Neural cell (in vitro differentiated cells): ENCODE data around the gene CARD14.

Experiments
- EP300 ChIP-seq: fragments of 450-650 bp; conservative IDR thresholded peaks from 2 replicates; pipeline ENCODE4 v1.6.1; 2014; ENCODE audit warnings: antibody characterized with exemption, mild to moderate bottlenecking, moderate library complexity; ENCODE audit not compliant: poor library complexity, severe bottlenecking
- EZH2 ChIP-seq: fragments of 200-600, 300-800 bp; shearing (Covaris generic), sonication (generic); IDR thresholded peaks from 2 replicates; pipeline ENCODE4 v1.6.1; 2014; ENCODE audit warnings: antibody characterized with exemption, low read length, borderline replicate concordance, mild to moderate bottlenecking; ENCODE audit not compliant: insufficient read depth, poor library complexity, severe bottlenecking
- MXI1 ChIP-seq: fragments of 450-650 bp; conservative IDR thresholded peaks from 2 replicates; pipeline ENCODE4 v1.6.1; 2014; ENCODE audit warnings: antibody characterized with exemption, mild to moderate bottlenecking; ENCODE audit not compliant: poor library complexity, severe bottlenecking
- POLR2AphosphoS5 ChIP-seq: IDR thresholded peaks from 2 replicates; pipeline ENCODE4 v1.6.1; 2012
- RAD21 ChIP-seq: fragments of 450-650 bp; conservative IDR thresholded peaks from 2 replicates; pipeline ENCODE4 v1.6.1; 2014; ENCODE audit warnings: antibody characterized with exemption, mild to moderate bottlenecking, moderate library complexity
- REST ChIP-seq: IDR thresholded peaks from 2 replicates; pipeline ENCODE4 v1.6.1; 2012; ENCODE audit warnings: borderline replicate concordance
- SMC3 ChIP-seq: fragments of 450-650 bp; conservative IDR thresholded peaks from 2 replicates; pipeline ENCODE4 v1.6.1; 2014; ENCODE audit warnings: antibody characterized with exemption, mild to moderate bottlenecking, moderate library complexity; ENCODE audit not compliant: poor library complexity
- TAF1 ChIP-seq: IDR thresholded peaks from 2 replicates; pipeline ENCODE4 v1.6.1; 2012; ENCODE audit warnings: low read depth
- TF ChIP-seq, protein P1 (sequence below): fragments of 450-650 bp; IDR thresholded peaks from 2 replicates; pipeline ENCODE4 v1.5.1; 2014; ENCODE audit warnings: antibody characterized with exemption, mild to moderate bottlenecking, moderate library complexity; ENCODE audit not compliant: poor library complexity, severe bottlenecking

- TF ChIP-seq, protein P1, sequence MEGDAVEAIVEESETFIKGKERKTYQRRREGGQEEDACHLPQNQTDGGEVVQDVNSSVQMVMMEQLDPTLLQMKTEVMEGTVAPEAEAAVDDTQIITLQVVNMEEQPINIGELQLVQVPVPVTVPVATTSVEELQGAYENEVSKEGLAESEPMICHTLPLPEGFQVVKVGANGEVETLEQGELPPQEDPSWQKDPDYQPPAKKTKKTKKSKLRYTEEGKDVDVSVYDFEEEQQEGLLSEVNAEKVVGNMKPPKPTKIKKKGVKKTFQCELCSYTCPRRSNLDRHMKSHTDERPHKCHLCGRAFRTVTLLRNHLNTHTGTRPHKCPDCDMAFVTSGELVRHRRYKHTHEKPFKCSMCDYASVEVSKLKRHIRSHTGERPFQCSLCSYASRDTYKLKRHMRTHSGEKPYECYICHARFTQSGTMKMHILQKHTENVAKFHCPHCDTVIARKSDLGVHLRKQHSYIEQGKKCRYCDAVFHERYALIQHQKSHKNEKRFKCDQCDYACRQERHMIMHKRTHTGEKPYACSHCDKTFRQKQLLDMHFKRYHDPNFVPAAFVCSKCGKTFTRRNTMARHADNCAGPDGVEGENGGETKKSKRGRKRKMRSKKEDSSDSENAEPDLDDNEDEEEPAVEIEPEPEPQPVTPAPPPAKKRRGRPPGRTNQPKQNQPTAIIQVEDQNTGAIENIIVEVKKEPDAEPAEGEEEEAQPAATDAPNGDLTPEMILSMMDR = no peak
- TF ChIP-seq RAD21 (no peak), REST (no peak), SMC3 (no peak), TAF1 (no peak), POLR2AphosphoS5 (no peak), MXI1 (no peak), EZH2 (no peak), EP300 (no peak)
These were observed 57.3 kb downstream of the CARD14 start for GRCh38 chr17:80227156-80227555.
